Skeletal muscle tissue (tissue), 4 donors: ENCODE measurements around the gene CLN5. TPM values are rescaled to one million over a fixed set of nuclear protein-coding genes. Genes with fewer than 3 reads are reported as not detected.

Experiments
- H3K27ac ChIP-seq: one replicate; pipeline ENCODE4 v1.7.0; 2013; ENCODE audit warnings: mild to moderate bottlenecking, low read depth, low read length, inconsistent platforms
- H3K27me3 ChIP-seq, 3 donors: one replicate each; pipeline ENCODE4 v1.7.0; 2013; ENCODE audit warnings: low read length in 3 of 3; ENCODE audit not compliant: control insufficient read depth in 3 of 3, insufficient read depth in 3 of 3
- H3K36me3 ChIP-seq, 3 donors: one replicate each; pipeline ENCODE4 v1.7.0; 2013; ENCODE audit warnings: low read length in 3 of 3; ENCODE audit not compliant: control insufficient read depth in 3 of 3, insufficient read depth in 3 of 3
- H3K4me1 ChIP-seq, 3 donors: one replicate each; pipeline ENCODE4 v1.7.0; 2013; ENCODE audit warnings: low read length in 3 of 3, mild to moderate bottlenecking in 3 of 3; ENCODE audit not compliant: control insufficient read depth in 3 of 3, insufficient read depth in 3 of 3
- H3K4me3 ChIP-seq, 3 donors: one replicate each; pipeline ENCODE4 v1.7.0; 2013; ENCODE audit warnings: low read length in 3 of 3
- H3K9ac ChIP-seq, 3 donors: one replicate each; pipeline ENCODE4 v1.7.0; 2013; ENCODE audit warnings: low read length in 3 of 3, mild to moderate bottlenecking in 3 of 3, moderate library complexity in 2 of 3, low read depth in 1 of 3
- H3K9me3 ChIP-seq, 3 donors: one replicate each; pipeline ENCODE4 v1.7.0; 2013; ENCODE audit warnings: low read length in 3 of 3; ENCODE audit not compliant: control insufficient read depth in 3 of 3
- total RNA-seq: library from RNA; depleted of rRNA; stranded (reverse); fragments of >200 nt; gene quantifications from one replicate; pipeline ENCODE4 v1.2.3, GENCODE V29; 2014
- donor health status: Osteomylitis.

Gene CLN5
- total RNA-seq, 1 donor from 2014 or later = 16.7 TPM

DNA sequence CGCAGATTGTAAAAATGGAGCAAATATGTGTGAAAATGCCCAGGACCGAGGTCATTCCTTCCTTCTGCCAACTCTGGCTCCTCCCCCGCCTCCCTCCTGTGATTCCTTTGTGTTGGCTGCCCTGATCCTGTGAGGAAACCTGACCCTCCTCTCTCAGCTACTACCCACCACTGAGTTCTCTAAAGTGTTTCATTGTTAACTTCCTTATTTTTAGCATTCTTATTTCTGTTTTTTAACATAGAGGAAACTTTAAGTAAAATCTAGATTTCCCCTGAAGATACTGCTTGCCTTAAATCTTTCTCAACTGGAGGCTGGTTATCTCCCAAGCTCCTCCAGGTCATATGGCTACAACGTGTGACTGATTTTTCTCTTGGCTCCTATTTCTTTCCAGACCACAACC, 56.8 kb downstream of the CLN5 start:
- Histone ChIP-seq H3K4me3 (no peak overlapping the region), H3K36me3 (peaks cover 4 to 43% (median 34%) of the 10 kb centered on the region in 3 donors), H3K9ac (no peak overlapping the region), H3K27ac (no peak overlapping the region), H3K9me3 (no peaks in the 10 kb centered on the region), H3K4me1 (peaks cover 7 to 13% (median 12%) of the 10 kb centered on the region in 3 donors), H3K27me3 (no peaks in the 10 kb centered on the region)

DNA sequence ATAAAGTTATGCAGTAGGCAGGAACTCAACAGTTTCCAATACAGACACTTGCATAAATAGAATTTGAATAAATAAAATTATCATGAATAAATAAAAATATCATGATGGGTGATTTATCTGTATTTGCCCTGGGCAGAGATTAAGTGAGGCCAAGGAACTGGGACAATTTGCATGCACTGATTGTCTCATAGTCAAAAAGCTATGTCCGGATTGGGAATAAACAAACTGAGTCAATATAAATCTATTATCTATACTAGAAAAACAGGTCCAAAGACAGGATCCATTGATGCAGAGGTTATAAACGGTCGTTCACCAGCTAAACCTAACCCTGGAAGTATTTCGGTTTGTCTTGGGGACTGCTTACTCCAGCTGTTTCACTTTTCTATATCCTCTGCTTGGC, 61.3 kb downstream of the CLN5 start:
- no peaks in the 10 kb centered on the region for H3K9me3 ChIP-seq
- peaks cover 9 to 17% (median 13%) of the 10 kb centered on the region in 3 donors for H3K4me1 ChIP-seq
- no peak overlapping the region for H3K9ac ChIP-seq
- H3K27me3 ChIP-seq = no peaks in the 10 kb centered on the region
- H3K27ac ChIP-seq = no peak overlapping the region
- H3K4me3 ChIP-seq = no peak overlapping the region
- H3K36me3 ChIP-seq = peaks cover 8 to 63% (median 49%) of the 10 kb centered on the region in 3 donors

Other genes starting within 250 kb of the CLN5 start
- 134 TPM for gene KCTD12, start 105.7 kb upstream of the CLN5 start, total RNA-seq
- gene ACOD1, start 43.6 kb upstream of the CLN5 start, total RNA-seq = not detected
- gene FBXL3, start 35.1 kb downstream of the CLN5 start, total RNA-seq = 50.6 TPM